Measurements from ENCODE around the gene RDM1.

DNA sequence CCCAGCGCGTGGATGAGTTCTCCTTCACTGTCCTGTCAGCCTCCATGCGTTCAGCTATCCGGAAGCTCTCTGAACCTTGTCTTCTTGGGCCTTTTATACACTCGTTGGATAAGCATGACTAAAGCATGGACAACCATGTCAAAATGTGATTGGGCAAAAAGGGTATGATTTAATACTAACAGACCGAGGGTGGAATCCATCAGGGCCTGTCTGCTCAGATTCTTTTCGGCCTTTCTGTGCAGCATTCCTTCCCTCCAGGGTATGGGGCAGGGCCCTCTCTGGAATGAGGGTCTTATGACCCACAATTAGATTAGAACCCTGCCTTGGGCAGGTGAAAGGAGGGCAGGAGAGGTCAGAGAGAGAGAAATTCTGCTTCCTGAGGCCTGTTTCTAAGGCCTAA lies 36.4 kb downstream of the RDM1 start:
- no peak for TF ChIP-seq CTCF (IDR thresholded peaks at IDR 0.05)
- TF ChIP-seq POLR2A (IDR thresholded peaks at IDR 0.05) = no peak
- TF ChIP-seq EP300 (IDR thresholded peaks at IDR 0.05) = no peak

Measured in stomach (tissue), 4 donors.